Activated naive CD4-positive, alpha-beta T cell treated with Interleukin-2 at 50 U/mL for 16 hours (primary cell): ENCODE data around the gene IRAK2.
"Not testable (repeated sequence)": the region's sequence is repeated elsewhere in the genome, so short reads cannot be mapped to it uniquely, and the experiment has no call there.

ENCODE experiments used
- DNase-seq: peaks from one replicate; pipeline ENCODE4 v3.0.0-alpha.2; 2020

IRAK2 gene

GRCh38 chr3:10160346-10160745 lies 4.4 kb upstream of the IRAK2 start:
- no peak for DNase-seq

- no peak for DNase-seq
Observed at GRCh38 chr3:10160925-10161324, 3.8 kb upstream of the IRAK2 start.

GRCh38 chr3:10162185-10162584 lies 2.5 kb upstream of the IRAK2 start:
- no peak for DNase-seq

GRCh38 chr3:10164201-10164545 lies 546 bp upstream of the IRAK2 start:
- DNase-seq = not testable (repeated sequence)

- no peak for DNase-seq
Observed at GRCh38 chr3:10166213-10166604, 1.5 kb downstream of the IRAK2 start.

GRCh38 chr3:10169000-10169496 lies 4.3 kb downstream of the IRAK2 start:
- DNase-seq = no peak

GRCh38 chr3:10170915-10171478 lies 6.3 kb downstream of the IRAK2 start:
- DNase-seq = no peak

GRCh38 chr3:10173095-10173925 lies 8.6 kb downstream of the IRAK2 start:
- DNase-seq = no peak

GRCh38 chr3:10173926-10174435 lies 9.3 kb downstream of the IRAK2 start:
- no peak for DNase-seq

GRCh38 chr3:10175334-10175733 lies 10.6 kb downstream of the IRAK2 start:
- not testable (repeated sequence) for DNase-seq

GRCh38 chr3:10176150-10176549 lies 11.4 kb downstream of the IRAK2 start:
- not testable (repeated sequence) for DNase-seq

- no peak for DNase-seq
Observed at GRCh38 chr3:10177737-10178136, 13.0 kb downstream of the IRAK2 start.

- no peak for DNase-seq
Observed at GRCh38 chr3:10178892-10179291, 14.2 kb downstream of the IRAK2 start.

GRCh38 chr3:10180289-10180688 lies 15.6 kb downstream of the IRAK2 start:
- no peak for DNase-seq

- no peak for DNase-seq
Observed at GRCh38 chr3:10180738-10181295, 16.1 kb downstream of the IRAK2 start.

GRCh38 chr3:10182950-10183349 lies 18.2 kb downstream of the IRAK2 start:
- DNase-seq = no peak

- no peak for DNase-seq
Observed at GRCh38 chr3:10184250-10184649, 19.5 kb downstream of the IRAK2 start.

- no peak for DNase-seq
Observed at GRCh38 chr3:10185804-10186762, 21.4 kb downstream of the IRAK2 start.

- no peak for DNase-seq
Observed at GRCh38 chr3:10187290-10187876, 22.7 kb downstream of the IRAK2 start.

GRCh38 chr3:10187944-10188343 lies 23.2 kb downstream of the IRAK2 start:
- DNase-seq = no peak

GRCh38 chr3:10188804-10189556 lies 24.3 kb downstream of the IRAK2 start:
- no peak for DNase-seq
